HepG2 (cell line): ENCODE data around the gene CCDC142. TPM values are rescaled to one million over a fixed set of nuclear protein-coding genes. Genes with fewer than 3 reads are reported as not detected.

ENCODE experiments used
- ATF7-NPFF ChIP-seq: sonication (generic); formaldehyde crosslinking; IDR thresholded peaks from 2 replicates; pipeline ENCODE4 v1.8.1; 2023; ENCODE audit warnings: mild to moderate bottlenecking, low read depth, missing genetic modification reagents, moderate library complexity
- ATM ChIP-seq: fragments of 450-650 bp; IDR thresholded peaks from 2 replicates; pipeline ENCODE4 v1.7.1; 2017; ENCODE audit warnings: mild to moderate bottlenecking, borderline replicate concordance
- CAMTA2 ChIP-seq: sonication (generic); formaldehyde crosslinking; IDR thresholded peaks from 2 replicates; pipeline ENCODE4 v1.4.0; 2020; ENCODE audit warnings: mild to moderate bottlenecking, missing genetic modification reagents, borderline replicate concordance
- GPN1 ChIP-seq: sonication (generic); formaldehyde crosslinking; IDR thresholded peaks from 2 replicates; pipeline ENCODE4 v1.5.1; 2020; ENCODE audit warnings: missing genetic modification reagents, borderline replicate concordance
- JDP2 ChIP-seq: sonication (generic); formaldehyde crosslinking; IDR thresholded peaks from 2 replicates; pipeline ENCODE4 v1.8.1; 2022; ENCODE audit warnings: missing genetic modification reagents, borderline replicate concordance
- KLF11 ChIP-seq: IDR thresholded peaks from 2 replicates; pipeline ENCODE4 v1.6.1; 2016; ENCODE audit warnings: missing compliant biosample characterization
- KMT2A ChIP-seq: sonication (generic); formaldehyde crosslinking; IDR thresholded peaks from 2 replicates; pipeline ENCODE4 v1.4.0; 2020; ENCODE audit warnings: missing genetic modification reagents
- NR2C2 ChIP-seq: sonication (generic); formaldehyde crosslinking; IDR thresholded peaks from 2 replicates; pipeline ENCODE4 v1.4.0; 2020; ENCODE audit warnings: missing genetic modification reagents, mild to moderate bottlenecking, moderate library complexity, borderline replicate concordance
- PITX1 ChIP-seq: sonication (generic); formaldehyde crosslinking; IDR thresholded peaks from 2 replicates; pipeline ENCODE4 v1.5.1; 2020; ENCODE audit warnings: mild to moderate bottlenecking, missing genetic modification reagents
- POLR2A ChIP-seq, 2 experiments: IDR thresholded peaks; 2 replicates each; pipeline ENCODE4 v1.6.1; 2011; ENCODE audit warnings: low read depth in 2 of 2, low read length in 2 of 2, mild to moderate bottlenecking in 1 of 2, moderate library complexity in 1 of 2; ENCODE audit not compliant: insufficient read depth in 1 of 2
- SYNCRIP ChIP-seq: fragments of 200-400 bp; formaldehyde crosslinking; IDR thresholded peaks from 2 replicates; pipeline ENCODE4 v1.6.1; 2018; ENCODE audit warnings: mild to moderate bottlenecking, low read depth, low read length; ENCODE audit not compliant: insufficient read depth
- TARDBP ChIP-seq: sonication (generic); formaldehyde crosslinking; IDR thresholded peaks from 2 replicates; pipeline ENCODE4 v1.8.0; 2022; ENCODE audit warnings: mild to moderate bottlenecking, missing genetic modification reagents
- TGIF2 ChIP-seq: IDR thresholded peaks from 2 replicates; pipeline ENCODE4 v1.6.1; 2016; ENCODE audit warnings: control low read depth, missing compliant biosample characterization
- TOE1 ChIP-seq: sonication (generic); formaldehyde crosslinking; IDR thresholded peaks from 2 replicates; pipeline ENCODE4 v1.4.0; 2020; ENCODE audit warnings: mild to moderate bottlenecking, missing genetic modification reagents
- XBP1 ChIP-seq: sonication (generic); formaldehyde crosslinking; IDR thresholded peaks from 2 replicates; pipeline ENCODE4 v1.5.0; 2020; ENCODE audit warnings: missing genetic modification reagents
- YEATS2 ChIP-seq: sonication (generic); formaldehyde crosslinking; IDR thresholded peaks from 2 replicates; pipeline ENCODE4 v1.4.0; 2020; ENCODE audit warnings: missing genetic modification reagents, borderline replicate concordance
- ZBTB1 ChIP-seq: sonication (generic); formaldehyde crosslinking; IDR thresholded peaks from 2 replicates; pipeline ENCODE4 v1.4.0; 2020; ENCODE audit warnings: missing genetic modification reagents, borderline replicate concordance
- ZBTB10 ChIP-seq: sonication (generic); formaldehyde crosslinking; IDR thresholded peaks from 2 replicates; pipeline ENCODE4 v1.4.0; 2020; ENCODE audit warnings: missing genetic modification reagents, borderline replicate concordance
- ZFX ChIP-seq: sonication (generic); formaldehyde crosslinking; IDR thresholded peaks from 2 replicates; pipeline ENCODE4 v1.4.0; 2020; ENCODE audit warnings: mild to moderate bottlenecking, low read depth, missing genetic modification reagents, moderate library complexity
- ZNF143 ChIP-seq: sonication (generic); formaldehyde crosslinking; IDR thresholded peaks from 2 replicates; pipeline ENCODE4 v1.4.0; 2020; ENCODE audit warnings: missing genetic modification reagents
- ZNF264 ChIP-seq: sonication (generic); formaldehyde crosslinking; IDR thresholded peaks from 2 replicates; pipeline ENCODE4 v1.4.0; 2020; ENCODE audit warnings: missing genetic modification reagents
- ZNF687 ChIP-seq: sonication (generic); formaldehyde crosslinking; IDR thresholded peaks from 2 replicates; pipeline ENCODE4 v1.5.1; 2020; ENCODE audit warnings: mild to moderate bottlenecking, missing genetic modification reagents, moderate library complexity
- ZSCAN25 ChIP-seq: sonication (generic); formaldehyde crosslinking; IDR thresholded peaks from 2 replicates; pipeline ENCODE4 v1.8.0; 2022; ENCODE audit warnings: mild to moderate bottlenecking, missing genetic modification reagents
- polyA plus RNA-seq, 8 experiments: library from polyadenylated mRNA; depleted of rRNA in 3 of 8; stranded (reverse) in 7 of 8; unstranded in 1 of 8; fragments of >200 nt; fragmentation: Illumina TruSeq in 4 of 8; extraction: Trizol in 4 of 8; gene quantifications; 2 replicates each; pipeline versions ENCODE4 v1.2.1 to v1.2.3, GENCODE V29; 2011 to 2016; ENCODE audit warnings: low read depth in 4 of 8, missing spikeins in 1 of 8, mixed read lengths in 1 of 8; ENCODE audit not compliant: insufficient read depth in 1 of 8
- total RNA-seq, 5 experiments: library from RNA; depleted of rRNA; stranded (reverse); fragments of >200 nt; fragmentation: Illumina TruSeq; extraction: Trizol; gene quantifications; 2 replicates each; pipeline ENCODE4 v1.2.3, GENCODE V29; 2016; ENCODE audit warnings: low read depth in 1 of 5

Gene CCDC142
- total and polyA plus RNA-seq, 2 of the 13 experiments (the other 11 are each of a cell fraction or from before 2014, with no cell fraction given) = 14.7 to 30.4 TPM

GRCh38 chr2:74507145-74507925 is 24.5 kb upstream of the CCDC142 start, which contains the start of gene PCGF1 (continued):
- peak; percentile 94 for TF ChIP-seq ZNF687 (CRISPR knock-in tag)
- TF ChIP-seq XBP1 (CRISPR knock-in tag) = no peak
- TF ChIP-seq ZNF264 (CRISPR knock-in tag) = peak; percentile 76
- TF ChIP-seq SYNCRIP = no peak
- TF ChIP-seq POLR2A (IDR thresholded peaks at IDR 0.05; ENCODE audit: insufficient read depth in 1 of 2, low read depth in 2 of 2, low read length in 2 of 2) = peak in 1 of 2 experiments; percentile 73; a peak in 2 of 4 replicates
- TF ChIP-seq PITX1 (CRISPR knock-in tag) = peak; percentile 97
- TF ChIP-seq ATM = no peak
- TF ChIP-seq YEATS2 = peak; percentile 88; the same call in 1 of the 2 replicates
- TF ChIP-seq ZNF143 = peak; percentile 80
- TF ChIP-seq ZFX = no peak; the same call in 1 of the 2 replicates
- peak; percentile 25; the same call in 1 of the 2 replicates for TF ChIP-seq GPN1 (CRISPR knock-in tag)
- TF ChIP-seq TARDBP (CRISPR knock-in tag) = no peak; the same call in 1 of the 2 replicates
- peak; percentile 93 for TF ChIP-seq NR2C2 (CRISPR knock-in tag)
- TF ChIP-seq TGIF2 = peak; percentile 82
- TF ChIP-seq ZBTB1 = 0 out of 2 replicates have a peak, but pooled peaks have one; percentile 17
- TF ChIP-seq ZSCAN25 = 0 out of 2 replicates have a peak, but pooled peaks have one; percentile 24
- no peak; the same call in 1 of the 2 replicates for TF ChIP-seq CAMTA2
- TF ChIP-seq ATF7-NPFF (CRISPR knock-in tag) = peak; percentile 91
- TF ChIP-seq ZBTB10 = peak; percentile 96
- TF ChIP-seq TOE1 (CRISPR knock-in tag) = peak; percentile 78; the same call in 1 of the 2 replicates
- TF ChIP-seq KLF11 (CRISPR knock-in tag) = 0 out of 2 replicates have a peak, but pooled peaks have one; percentile 65
- peak; percentile 59; the same call in 1 of the 2 replicates for TF ChIP-seq JDP2 (CRISPR knock-in tag)
- peak; percentile 88 for TF ChIP-seq KMT2A
